ENCODE data around the gene HSBP1L1. TPM values are rescaled to one million over a fixed set of nuclear protein-coding genes. Genes with fewer than 3 reads are reported as not detected.

HSBP1L1 gene
- total RNA-seq, 1 donor from 2014 or later: 2.1 TPM

DNA sequence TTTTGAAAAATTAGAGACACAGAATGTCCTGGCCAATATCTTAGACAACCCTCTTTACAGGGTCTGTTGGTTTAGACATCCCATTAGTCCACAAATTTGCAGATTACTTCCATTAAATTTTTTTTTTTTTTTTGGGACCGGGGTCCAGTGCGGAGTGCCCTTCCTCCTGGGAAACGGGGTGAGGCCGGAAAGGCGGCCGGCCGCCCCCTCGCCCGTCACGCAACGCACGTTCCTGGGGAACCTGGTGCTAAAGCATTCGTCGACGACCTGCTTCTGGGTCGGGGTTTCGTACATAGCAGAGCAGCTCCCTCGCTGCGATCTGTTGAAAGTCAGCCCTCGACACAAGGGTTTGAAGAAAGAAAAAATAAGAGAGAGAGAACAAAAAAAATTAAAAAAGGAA is 48.3 kb downstream of the HSBP1L1 start:
- no peak overlapping the region for H3K9ac ChIP-seq (ENCODE audit: low read depth in 1 of 3, low read length in 3 of 3)
- no peaks in the 10 kb centered on the region for H3K27me3 ChIP-seq (ENCODE audit: control insufficient read depth in 3 of 3, insufficient read depth in 3 of 3, low read length in 3 of 3)
- H3K9me3 ChIP-seq (ENCODE audit: control insufficient read depth in 3 of 3, low read length in 3 of 3): peaks cover 0 to 2% (median 0%) of the 10 kb centered on the region in 3 donors
- no peaks in the 10 kb centered on the region for H3K36me3 ChIP-seq (ENCODE audit: control insufficient read depth in 3 of 3, insufficient read depth in 3 of 3, low read length in 3 of 3)
- no peak overlapping the region for H3K27ac ChIP-seq (ENCODE audit: low read depth, low read length)
- peaks cover 0 to 8% (median 5%) of the 10 kb centered on the region in 3 donors for H3K4me1 ChIP-seq (ENCODE audit: control insufficient read depth in 3 of 3, insufficient read depth in 3 of 3, low read length in 3 of 3)
- H3K4me3 ChIP-seq (ENCODE audit: low read length in 3 of 3): no peak overlapping the region

Other genes with a start within 250 kb of the HSBP1L1 start
- gene KCNG2, start 166.7 kb upstream of the HSBP1L1 start, total RNA-seq: 0.52 TPM
- gene SLC66A2, start 13.0 kb upstream of the HSBP1L1 start, total RNA-seq: 20.4 TPM
- gene TXNL4A, start 23.9 kb downstream of the HSBP1L1 start, total RNA-seq: 30.8 TPM
- 30.8 TPM for gene RBFA, start 69.8 kb downstream of the HSBP1L1 start, total RNA-seq
- gene ADNP2, start 144.6 kb downstream of the HSBP1L1 start, total RNA-seq: 8.4 TPM

Data from skeletal muscle tissue (tissue), 4 donors.